Fibroblast of mammary gland (primary cell): ENCODE measurements around the gene PFN4.
"Not testable (repeated sequence)": the region's sequence is repeated elsewhere in the genome, so short reads cannot be mapped to it uniquely, and the experiment has no call there.

ENCODE experiments used
- DNase-seq: peaks from one replicate; pipeline ENCODE4 v3.0.0-alpha.2; 2010; ENCODE audit warnings: low read depth
- H3K4me3 ChIP-seq: 2 replicates; pipeline ENCODE4 v1.5.1; 2011; ENCODE audit warnings: low read depth, mild to moderate bottlenecking, low read length, moderate library complexity; ENCODE audit not compliant: control insufficient read depth
- CTCF ChIP-seq: conservative IDR thresholded peaks from 2 replicates; pipeline ENCODE4 v1.5.1; 2011; ENCODE audit warnings: low read depth, low read length, inconsistent platforms; ENCODE audit not compliant: control insufficient read depth, insufficient read depth

Gene PFN4

DNA sequence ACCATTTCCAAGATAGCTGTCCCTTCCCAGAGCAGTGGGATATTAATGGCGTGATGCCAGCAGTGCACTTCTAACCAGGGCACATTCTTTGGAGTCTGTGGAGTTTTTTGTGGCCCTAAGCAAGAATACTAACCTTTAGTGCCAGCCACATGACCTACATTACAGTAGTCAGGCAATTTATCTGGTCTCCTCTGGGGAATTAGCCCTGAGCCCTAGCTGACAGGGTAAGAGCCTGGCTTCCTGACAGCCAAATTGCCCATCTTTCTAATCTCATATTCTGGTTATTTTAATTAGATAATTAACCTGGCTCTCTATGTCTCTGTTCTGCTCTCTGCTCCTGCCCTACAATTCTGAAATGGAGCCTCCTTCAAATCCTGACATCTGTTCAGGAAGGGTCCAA is 5.2 kb downstream of the PFN4 start:
- no peak for TF ChIP-seq CTCF
- DNase-seq: no peak
- H3K4me3 ChIP-seq: no peak overlapping the region

DNA sequence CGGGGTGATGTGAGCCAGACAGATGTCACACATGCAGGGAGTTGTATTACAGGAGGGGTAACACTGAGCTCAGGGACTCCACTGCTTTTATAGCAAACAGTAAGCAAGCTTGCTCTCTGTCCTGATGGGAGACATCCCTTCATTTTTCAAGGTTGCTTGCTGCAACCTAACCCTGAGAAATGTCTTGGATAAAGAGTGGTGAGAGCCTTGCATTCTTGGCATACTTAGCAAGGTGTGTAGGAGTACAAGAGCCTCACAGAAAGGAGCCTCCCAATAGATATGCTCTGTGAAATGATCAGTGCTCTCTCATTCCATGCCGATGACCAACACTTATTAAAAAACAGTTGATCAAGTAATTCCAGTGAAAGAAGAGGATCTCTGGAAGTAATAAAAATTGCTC is 8.1 kb downstream of the PFN4 start:
- DNase-seq: no peak
- TF ChIP-seq CTCF: no peak
- no peak overlapping the region for H3K4me3 ChIP-seq

DNA sequence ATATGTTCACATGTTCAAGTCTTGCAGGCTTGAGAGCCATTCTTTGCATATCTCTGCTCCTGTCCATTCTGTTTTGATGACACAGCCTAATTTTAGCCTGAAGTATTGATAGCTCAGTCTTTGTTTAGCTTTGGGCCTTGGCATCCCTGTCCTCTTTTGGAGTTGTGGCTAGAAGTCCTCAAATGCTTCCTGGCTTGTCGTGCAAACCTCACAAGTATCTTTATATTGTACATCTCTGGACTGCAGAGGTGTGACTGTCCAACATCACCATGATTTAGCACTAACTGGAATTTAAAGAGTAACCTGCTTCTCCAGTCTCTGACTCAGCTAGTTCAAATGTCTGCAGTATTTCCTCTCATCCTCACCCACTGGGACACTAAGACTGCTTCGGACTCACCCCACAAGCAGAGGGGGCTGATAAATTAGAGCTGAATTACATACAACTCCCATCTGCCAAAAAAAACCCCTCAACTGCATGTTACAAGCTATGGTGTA is 11.7 kb downstream of the PFN4 start:
- H3K4me3 ChIP-seq: no peak overlapping the region
- DNase-seq: peak; percentile 19
- TF ChIP-seq CTCF: no peak

DNA sequence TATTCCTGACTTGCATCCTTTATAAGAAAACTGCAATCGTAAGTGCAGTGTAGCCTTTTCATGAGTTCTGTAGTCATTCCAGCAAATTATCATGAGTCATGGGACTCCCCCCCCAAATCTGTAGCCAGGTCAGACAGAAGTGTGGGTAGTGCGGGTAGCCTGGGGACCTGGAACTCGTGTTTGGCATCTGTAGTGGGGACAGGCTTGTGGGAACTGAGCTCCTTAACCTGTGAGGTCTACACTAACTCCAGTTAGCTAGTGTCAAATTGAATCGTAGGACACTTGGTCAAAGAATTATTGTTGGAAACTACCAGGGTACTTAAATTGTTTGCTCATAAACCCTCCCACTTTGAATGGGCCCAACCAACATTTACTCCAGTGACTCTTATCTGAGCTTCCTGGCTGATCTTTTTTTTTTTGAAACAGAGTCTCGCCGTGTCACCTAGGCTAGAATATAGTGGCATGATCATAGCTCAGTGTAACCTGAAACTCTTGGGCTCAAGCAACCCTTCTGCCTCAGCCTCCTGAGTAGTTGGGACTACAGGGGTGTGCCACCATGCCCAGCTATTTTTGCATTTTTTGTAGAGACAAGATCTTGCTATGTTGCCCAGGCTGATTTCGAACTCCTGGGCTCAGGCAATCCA is 12.4 kb downstream of the PFN4 start:
- TF ChIP-seq CTCF: no peak
- peak; percentile 11 for DNase-seq

DNA sequence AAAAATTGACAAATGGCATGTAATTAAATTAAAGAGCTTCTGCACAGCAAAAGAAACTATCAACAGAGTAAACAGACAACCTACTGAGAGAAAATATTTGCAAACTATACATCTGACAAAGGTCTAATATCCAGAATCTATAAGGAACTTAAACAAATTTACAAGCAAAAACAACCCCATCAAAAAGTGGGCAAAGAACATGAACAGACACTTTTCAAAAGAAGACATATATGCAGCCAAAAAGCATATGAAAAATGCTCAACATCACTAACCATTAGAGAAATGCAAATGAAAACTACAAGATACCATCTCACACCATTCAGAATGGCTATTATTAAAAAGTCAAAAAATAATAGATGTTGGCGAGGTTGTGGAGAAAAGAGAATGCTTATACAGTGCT is 13.7 kb downstream of the PFN4 start:
- H3K4me3 ChIP-seq, DNase-seq: not testable (repeated sequence)

More for the DNA sequence above, 12.4 kb downstream of the PFN4 start:
- no peak overlapping the region for H3K4me3 ChIP-seq

- no peak for TF ChIP-seq CTCF
- no peak for DNase-seq
Observed at GRCh38 chr2:24107336-24107735, 15.8 kb downstream of the PFN4 start.

GRCh38 chr2:24106786-24107185 is 16.3 kb downstream of the PFN4 start:
- TF ChIP-seq CTCF: no peak
- DNase-seq: no peak
- H3K4me3 ChIP-seq: no peak overlapping the region

More at GRCh38 chr2:24107336-24107735, 15.8 kb downstream of the PFN4 start:
- no peak overlapping the region for H3K4me3 ChIP-seq
